Measurements from ENCODE around the gene KIF5A. TPM values are rescaled to one million over a fixed set of nuclear protein-coding genes. Genes with fewer than 3 reads are reported as not detected.
A peak's percentile ranks its signal among the peaks of the same experiment; 100 is the strongest.

Gene KIF5A
- total RNA-seq, 1 experiment from 2014 or later = 0.05 TPM

GRCh38 chr12:57632073-57632957 lies 82.5 kb downstream of the KIF5A start:
- peak overlapping the region; percentile 49 for H3K4me3 Mint-ChIP-seq (ENCODE audit: unreplicated experiment)
- intact Hi-C loops (cut with micrococcal nuclease; ENCODE audit: unreplicated experiment) = loop anchor here (2.0 kb wide), 1 partner anchor 60 kb away; no protein-coding TSS in a partner anchor
- H3K36me3 Mint-ChIP-seq (ENCODE audit: insufficient read depth, unreplicated experiment) = no peaks in the 10 kb centered on the region
- no peaks in the 10 kb centered on the region for H3K27me3 ChIP-seq (replicated peaks; ENCODE audit: control insufficient read depth, insufficient read depth, low read length)
- peak overlapping the region; percentile 49 for H3K4me3 ChIP-seq (ENCODE audit: low read depth, low read length)
- no peaks in the 10 kb centered on the region for H3K4me1 ChIP-seq
- H3K27me3 Mint-ChIP-seq (ENCODE audit: insufficient read depth, unreplicated experiment) = no peaks in the 10 kb centered on the region
- peaks cover 5% of the 10 kb centered on the region for H3K4me1 Mint-ChIP-seq (ENCODE audit: low read depth, unreplicated experiment)
- DNase-seq = peak in 1 of 2 experiments; percentile 42
- H3K27ac Mint-ChIP-seq (ENCODE audit: unreplicated experiment) = no peak overlapping the region
- no peaks in the 10 kb centered on the region for H3K36me3 ChIP-seq (ENCODE audit: control insufficient read depth, insufficient read depth, low read length)
- no peak for TF ChIP-seq CTCF (IDR thresholded peaks at IDR 0.05; ENCODE audit: insufficient read depth in 1 of 2, low read depth in 1 of 2, low read length in 1 of 2, severe bottlenecking in 1 of 2, unreplicated experiment in 1 of 2)
- CTCF ChIA-PET = interaction anchor here (0.6 to 2.8 kb wide), 11 partner anchors 10 to 419 kb away, joined by 3 to 17 read pairs (median 4); partner anchors contain the start of gene ARHGEF25
- H3K9me3 Mint-ChIP-seq (ENCODE audit: unreplicated experiment) = no peaks in the 10 kb centered on the region
- BruUV-seq (replicated peaks) = no TSS peak
- POLR2A ChIA-PET = no interaction called here
- no peaks in the 10 kb centered on the region for H3K9me3 ChIP-seq

- TF ChIP-seq CTCF (IDR thresholded peaks at IDR 0.05; ENCODE audit: insufficient read depth in 1 of 2, low read depth in 1 of 2, low read length in 1 of 2, severe bottlenecking in 1 of 2, unreplicated experiment in 1 of 2) = peak; percentile 85 to 90
- intact Hi-C loops (cut with micrococcal nuclease; ENCODE audit: unreplicated experiment) = loop anchor here (2.0 kb wide), 1 partner anchor 60 kb away; no protein-coding TSS in a partner anchor
- Mint-ChIP-seq H3K36me3 (ENCODE audit: insufficient read depth, unreplicated experiment) (no peaks in the 10 kb centered on the region), H3K4me1 (ENCODE audit: low read depth, unreplicated experiment) (peaks cover 5% of the 10 kb centered on the region), H3K9me3 (ENCODE audit: unreplicated experiment) (no peaks in the 10 kb centered on the region), H3K4me3 (ENCODE audit: unreplicated experiment) (peak within 1 kb of the TSS; percentile 49), H3K27me3 (ENCODE audit: insufficient read depth, unreplicated experiment) (no peaks in the 10 kb centered on the region), H3K27ac (ENCODE audit: unreplicated experiment) (no peak within 1 kb of the TSS)
- H3K4me3 ChIP-seq (ENCODE audit: low read depth, low read length) = peak within 1 kb of the TSS; percentile 49
- H3K4me1 ChIP-seq = no peaks in the 10 kb centered on the region
- no TSS peak for BruUV-seq (replicated peaks)
- H3K36me3 ChIP-seq (ENCODE audit: control insufficient read depth, insufficient read depth, low read length) = no peaks in the 10 kb centered on the region
- DNase-seq = peak in 1 of 2 experiments; percentile 82
- ChIA-PET CTCF (interaction anchor here (0.6 to 2.8 kb wide), 11 partner anchors 11 to 420 kb away, joined by 3 to 17 read pairs (median 4); partner anchors contain the start of gene ARHGEF25), POLR2A (no interaction called here)
- H3K27me3 ChIP-seq (replicated peaks; ENCODE audit: control insufficient read depth, insufficient read depth, low read length) = no peaks in the 10 kb centered on the region
- no peaks in the 10 kb centered on the region for H3K9me3 ChIP-seq
These were observed 83.4 kb downstream of the KIF5A start, which contains the start of gene B4GALNT1 for GRCh38 chr12:57632958-57633840. B4GALNT1 (minus strand) TSS chr12:57633201; CDS start chr12:57632132, 1,069 bp downstream.

Small RNA genes within 50 kb of the gene (microRNA-seq; reads per million reads assigned to microRNA genes)
- 1.3 reads per million for gene MIR616
- 0.56 reads per million for gene MIR6758

Other genes starting within 250 kb of the KIF5A start
- 33.7 and 36.2 TPM in 2 replicates for gene R3HDM2, start 119.0 kb upstream of the KIF5A start, total RNA-seq (2022)
- not detected in 2 replicates for gene INHBC, start 115.3 kb upstream of the KIF5A start, total RNA-seq (2022)
- gene INHBE, start 94.7 kb upstream of the KIF5A start, total RNA-seq (2022) = 9.1 and 13.9 TPM in 2 replicates
- gene GLI1, start 90.3 kb upstream of the KIF5A start, total RNA-seq (2022) = 0.48 and 0.53 TPM in 2 replicates
- 0.75 and 1.8 TPM in 2 replicates for gene ARHGAP9, start 70.2 kb upstream of the KIF5A start, total RNA-seq (2022)
- gene MARS1, start 62.0 kb upstream of the KIF5A start, total RNA-seq (2022) = 515 and 583 TPM in 2 replicates
- gene DDIT3, start 29.5 kb upstream of the KIF5A start, total RNA-seq (2022) = 62.7 and 79.2 TPM in 2 replicates
- 82.2 and 105 TPM in 2 replicates for gene MBD6, start 27.2 kb upstream of the KIF5A start, total RNA-seq (2022)
- 89.4 and 94.4 TPM in 2 replicates for gene DCTN2, start 2.9 kb upstream of the KIF5A start, total RNA-seq (2022)
- gene PIP4K2C, start 41.1 kb downstream of the KIF5A start, total RNA-seq (2022) = 42.0 and 48.0 TPM in 2 replicates
- gene DTX3, start 54.8 kb downstream of the KIF5A start, total RNA-seq (2022) = 17.4 and 20.4 TPM in 2 replicates
- gene ARHGEF25, start 61.4 kb downstream of the KIF5A start, total RNA-seq (2022) = 5.2 and 5.5 TPM in 2 replicates
- 4.2 and 5.7 TPM in 2 replicates for gene B4GALNT1, start 83.2 kb downstream of the KIF5A start, total RNA-seq (2022)
- 169 and 182 TPM in 2 replicates for gene OS9, start 144.1 kb downstream of the KIF5A start, total RNA-seq (2022)
- 0.09 TPM in 1 of 2 replicates, not detected in the other for gene AGAP2, start 188.7 kb downstream of the KIF5A start, total RNA-seq (2022)
- gene TSPAN31, start 195.0 kb downstream of the KIF5A start, total RNA-seq (2022) = 20.6 and 23.3 TPM in 2 replicates
- gene CDK4, start 202.3 kb downstream of the KIF5A start, total RNA-seq (2022) = 205 and 210 TPM in 2 replicates
- 11.0 and 12.0 TPM in 2 replicates for gene MARCHF9, start 205.1 kb downstream of the KIF5A start, total RNA-seq (2022)
- gene CYP27B1, start 217.0 kb downstream of the KIF5A start, total RNA-seq (2022) = 6.9 and 7.1 TPM in 2 replicates
- gene METTL1, start 222.1 kb downstream of the KIF5A start, total RNA-seq (2022) = 34.1 and 37.8 TPM in 2 replicates
- 5.0 and 6.7 TPM in 2 replicates for gene EEF1AKMT3, start 222.6 kb downstream of the KIF5A start, total RNA-seq (2022)
- gene TSFM, start 232.7 kb downstream of the KIF5A start, total RNA-seq (2022) = 48.0 and 57.5 TPM in 2 replicates

Data from Caco-2 (cell line).